ENCODE measurements around the gene COL4A1. TPM values are rescaled to one million over a fixed set of nuclear protein-coding genes. Genes with fewer than 3 reads are reported as not detected.

Gene COL4A1
- total RNA-seq, 2 experiments from 2014 or later = 0.06 to 0.12 TPM

DNA sequence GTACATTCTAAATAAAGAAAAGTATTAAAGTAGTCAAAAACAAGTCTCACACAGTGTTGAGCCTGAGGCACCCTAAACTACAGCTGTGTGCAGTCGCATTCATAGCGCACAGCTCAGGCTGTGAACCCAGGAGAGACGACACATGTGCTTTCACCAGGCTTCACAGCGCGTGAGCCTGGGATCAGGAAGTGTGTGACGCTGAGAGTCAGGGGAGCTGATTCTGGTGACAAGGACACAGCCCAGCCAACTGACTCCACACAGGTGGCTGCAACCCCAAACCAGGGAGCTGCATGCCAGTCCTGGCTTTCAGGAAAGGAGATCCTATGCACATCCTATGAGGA lies 41.6 kb downstream of the COL4A1 start:
- Mint-ChIP-seq H3K9me3 (no peaks in the 10 kb centered on the region), H3K36me3 (ENCODE audit: low read depth) (no peaks in the 10 kb centered on the region), H3K4me1 (no peaks in the 10 kb centered on the region), H3K27ac (no peak overlapping the region), H3K4me3 (no peak overlapping the region), H3K27me3 (peaks cover 14% of the 10 kb centered on the region)
- ChIA-PET CTCF (interaction anchor here (1.1 kb wide), 1 partner anchor 15 kb away, joined by 3 read pairs; no protein-coding TSS in a partner anchor), POLR2A (interaction anchor here (0.7 kb wide), 1 partner anchor 1306 kb away, joined by 4 read pairs; no protein-coding TSS in a partner anchor)
- DNase-seq = no peak

DNA sequence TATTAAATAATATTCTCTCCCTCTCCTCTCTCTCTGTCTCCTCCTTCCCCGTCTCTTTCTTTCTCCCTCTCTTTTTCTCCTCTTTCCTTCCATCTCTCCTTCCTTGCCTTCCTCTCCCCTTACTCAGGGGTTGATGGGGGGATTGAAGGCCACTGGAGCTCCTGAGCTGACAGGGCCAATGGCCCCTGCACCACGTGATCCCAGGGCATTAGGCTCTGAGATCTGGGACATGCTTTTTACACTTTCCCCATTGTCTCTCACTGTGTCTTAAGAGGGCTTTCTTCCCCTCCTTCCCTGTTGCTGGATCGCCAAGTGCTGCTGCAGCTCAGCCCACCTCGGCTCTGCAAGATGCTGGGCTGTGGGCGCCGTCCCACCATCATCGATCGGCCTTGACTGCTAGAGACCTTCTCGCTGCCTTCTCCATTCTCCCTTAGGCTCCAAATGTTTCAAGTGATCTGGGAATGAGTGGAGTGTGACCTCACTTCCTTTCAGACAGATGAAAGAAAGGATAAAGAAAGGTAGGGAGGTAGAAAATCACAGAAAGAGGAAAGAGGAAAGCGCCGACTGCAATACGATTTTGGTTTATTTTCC lies 42.2 kb downstream of the COL4A1 start:
- no peaks in the 10 kb centered on the region for H3K9me3 Mint-ChIP-seq
- peaks cover 11% of the 10 kb centered on the region for H3K27me3 Mint-ChIP-seq
- ChIA-PET POLR2A (no interaction called here), CTCF (interaction anchor here (1.1 kb wide), 1 partner anchor 14 kb away, joined by 3 read pairs; no protein-coding TSS in a partner anchor)
- no peaks in the 10 kb centered on the region for H3K36me3 Mint-ChIP-seq (ENCODE audit: low read depth)
- no peak for DNase-seq
- no peak overlapping the region for H3K4me3 Mint-ChIP-seq
- no peak overlapping the region for H3K27ac Mint-ChIP-seq
- H3K4me1 Mint-ChIP-seq = no peaks in the 10 kb centered on the region

DNA sequence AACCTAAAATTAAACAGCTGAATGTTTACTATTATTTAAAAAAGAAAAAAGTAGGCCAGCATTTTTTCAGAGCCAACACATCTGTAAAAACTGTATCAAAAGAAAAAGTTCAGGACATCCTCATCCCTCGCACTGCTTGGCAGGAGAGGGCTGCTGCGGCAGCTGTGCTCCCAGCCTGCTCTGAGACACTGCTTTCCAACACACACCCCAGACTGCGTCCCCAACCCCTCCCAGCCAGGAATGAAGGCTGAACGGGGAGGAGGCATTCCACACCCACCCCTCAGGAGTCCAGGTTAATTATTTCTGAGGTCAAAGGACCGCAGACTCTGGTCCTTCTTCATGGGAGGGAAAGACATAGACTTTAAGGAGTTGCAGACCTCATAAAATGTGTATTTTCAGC lies 43.1 kb downstream of the COL4A1 start:
- Mint-ChIP-seq H3K4me3 (no peak overlapping the region), H3K9me3 (no peaks in the 10 kb centered on the region), H3K4me1 (no peaks in the 10 kb centered on the region), H3K36me3 (ENCODE audit: low read depth) (no peaks in the 10 kb centered on the region), H3K27me3 (peaks cover 14% of the 10 kb centered on the region), H3K27ac (no peak overlapping the region)
- POLR2A ChIA-PET = no interaction called here
- no peak for DNase-seq
- CTCF ChIA-PET = interaction anchor here (1.1 kb wide), 1 partner anchor 13 kb away, joined by 3 read pairs; no protein-coding TSS in a partner anchor

DNA sequence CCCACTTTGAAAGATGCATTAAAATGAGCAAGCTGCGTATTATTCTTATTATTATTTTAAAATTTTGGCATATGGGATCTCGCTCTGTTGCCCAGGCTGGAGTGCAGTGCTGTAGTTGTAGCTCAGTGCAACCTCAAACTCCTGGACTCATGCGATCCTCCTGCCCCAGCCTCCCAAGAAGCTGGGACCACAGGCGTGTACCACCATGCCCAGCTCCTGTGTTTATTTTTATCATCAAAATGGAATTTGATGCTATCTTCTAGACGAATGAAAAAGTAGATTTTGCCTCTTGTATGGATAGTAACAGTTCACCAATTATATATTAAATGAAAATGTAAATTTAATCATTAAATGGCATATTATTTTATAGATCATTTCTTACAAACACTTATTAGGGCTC lies 43.6 kb downstream of the COL4A1 start:
- CTCF ChIA-PET = no interaction called here

DNA sequence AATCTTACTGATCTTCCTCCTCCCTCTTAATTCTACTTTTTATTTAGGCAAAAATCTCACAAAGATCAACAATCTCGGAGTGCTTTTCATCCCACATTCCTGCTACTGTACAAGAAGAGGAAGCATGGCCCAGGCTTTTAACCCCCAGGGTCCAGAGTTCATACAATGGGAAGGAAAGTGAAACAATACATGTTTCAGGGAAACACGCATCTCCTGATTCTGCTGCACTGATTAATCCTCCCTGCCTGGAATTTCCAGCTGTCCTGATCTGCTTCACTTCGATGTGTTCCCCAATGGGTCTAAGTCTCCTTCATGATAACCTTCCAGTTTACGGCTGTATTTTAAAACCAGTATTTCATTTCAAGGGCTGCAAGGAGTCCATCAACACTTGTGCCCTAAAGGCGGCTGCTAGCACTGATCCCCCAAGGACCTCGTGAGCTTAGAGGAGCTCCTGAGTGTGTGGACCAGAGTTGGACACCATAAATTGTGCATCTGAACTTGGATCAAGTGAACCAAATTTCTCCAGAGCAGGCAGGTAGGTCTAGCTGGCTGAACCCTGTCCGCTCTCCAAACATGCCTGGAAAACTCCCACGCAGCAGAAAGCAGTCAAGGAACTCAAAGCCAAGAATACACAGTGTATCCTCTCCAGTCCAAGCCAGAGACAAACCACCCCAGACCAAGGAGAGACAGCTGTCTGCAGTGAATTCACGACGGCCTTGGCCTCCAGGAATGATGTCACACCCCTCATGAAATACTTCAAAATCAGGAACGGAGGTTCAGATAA lies 44.3 kb downstream of the COL4A1 start:
- Mint-ChIP-seq H3K9me3 (no peaks in the 10 kb centered on the region), H3K4me3 (no peak overlapping the region), H3K36me3 (ENCODE audit: low read depth) (no peaks in the 10 kb centered on the region), H3K27me3 (peaks cover 14% of the 10 kb centered on the region), H3K27ac (no peak overlapping the region), H3K4me1 (no peaks in the 10 kb centered on the region)
- POLR2A ChIA-PET = no interaction called here
- DNase-seq = no peak
- CTCF ChIA-PET = no interaction called here

More for the DNA sequence above, 43.6 kb downstream of the COL4A1 start:
- Mint-ChIP-seq H3K36me3 (ENCODE audit: low read depth) (no peaks in the 10 kb centered on the region), H3K4me1 (no peaks in the 10 kb centered on the region), H3K27me3 (peaks cover 14% of the 10 kb centered on the region), H3K9me3 (no peaks in the 10 kb centered on the region), H3K4me3 (no peak overlapping the region), H3K27ac (no peak overlapping the region)
- no peak for DNase-seq
- POLR2A ChIA-PET = no interaction called here

DNA sequence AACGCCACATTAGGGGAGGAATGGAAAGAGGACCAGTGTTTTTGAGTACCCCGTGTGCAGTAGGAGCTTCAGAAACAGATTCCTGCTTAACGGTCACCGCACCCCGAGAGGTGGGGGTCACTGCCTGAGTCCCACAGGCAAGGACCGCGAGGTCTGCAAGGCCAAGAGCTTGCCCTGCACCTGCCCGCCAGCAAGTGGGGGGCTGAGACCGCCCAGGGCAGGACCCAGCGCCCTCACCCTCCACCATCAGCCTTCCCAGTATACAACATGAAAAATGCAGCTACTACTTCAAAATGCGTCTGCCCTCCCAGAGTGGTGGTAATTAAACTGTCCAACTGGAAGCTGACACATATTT lies 44.9 kb downstream of the COL4A1 start:
- H3K4me3 Mint-ChIP-seq = no peak overlapping the region
- no peak overlapping the region for H3K27ac Mint-ChIP-seq
- CTCF ChIA-PET = no interaction called here

DNA sequence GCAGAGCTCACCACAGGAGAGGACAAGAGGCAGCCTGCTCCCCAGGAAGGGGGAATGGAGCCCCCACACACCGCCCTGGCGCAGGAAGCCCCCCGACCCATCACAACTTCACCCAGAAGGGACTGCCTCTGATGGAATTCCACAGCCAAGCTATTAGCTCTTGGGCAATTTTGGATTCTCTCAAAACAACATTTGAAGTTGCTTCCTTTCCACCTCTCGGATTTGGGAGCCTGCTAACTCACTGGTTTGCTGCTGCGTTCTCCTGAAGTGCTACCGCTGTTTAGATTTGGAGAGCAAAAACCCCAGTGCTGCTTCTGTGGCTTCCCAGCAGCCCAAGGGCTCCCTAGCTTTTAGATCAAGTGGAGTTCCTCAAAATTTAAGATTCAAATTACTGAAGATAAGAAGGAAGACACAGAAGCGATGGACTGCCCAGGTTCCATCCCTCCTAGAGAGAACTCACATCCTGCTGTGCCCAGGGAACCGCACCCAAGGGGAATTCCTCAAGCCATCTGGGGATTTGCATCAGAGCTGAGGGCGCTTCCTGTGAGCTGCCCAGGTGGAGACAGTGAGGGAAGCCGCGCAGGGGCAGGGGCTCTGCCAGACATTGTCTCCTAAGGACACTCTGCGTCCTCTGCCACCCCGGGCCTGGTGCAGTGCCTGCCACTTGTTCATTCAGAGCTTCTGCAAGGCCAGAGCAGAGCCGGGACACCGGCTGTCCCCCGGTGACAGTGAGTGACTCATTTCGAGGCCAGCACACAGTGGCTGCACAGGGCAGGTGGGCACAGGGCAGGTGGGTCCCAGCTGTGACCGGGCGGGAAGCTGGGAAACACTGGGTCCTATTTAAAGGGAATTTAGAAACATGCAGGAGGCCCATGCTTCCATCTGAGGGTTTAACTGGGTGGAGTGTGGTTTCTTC lies 45.5 kb downstream of the COL4A1 start:
- Mint-ChIP-seq H3K4me1 (no peaks in the 10 kb centered on the region), H3K27ac (no peak overlapping the region), H3K36me3 (ENCODE audit: low read depth) (no peaks in the 10 kb centered on the region), H3K4me3 (no peak overlapping the region), H3K9me3 (no peaks in the 10 kb centered on the region), H3K27me3 (peaks cover 12% of the 10 kb centered on the region)
- CTCF ChIA-PET = no interaction called here
- DNase-seq = no peak
- POLR2A ChIA-PET = no interaction called here

More for the DNA sequence above, 44.9 kb downstream of the COL4A1 start:
- DNase-seq = no peak
- Mint-ChIP-seq H3K4me1 (no peaks in the 10 kb centered on the region), H3K9me3 (no peaks in the 10 kb centered on the region), H3K36me3 (ENCODE audit: low read depth) (no peaks in the 10 kb centered on the region), H3K27me3 (peaks cover 14% of the 10 kb centered on the region)
- POLR2A ChIA-PET = no interaction called here

DNA sequence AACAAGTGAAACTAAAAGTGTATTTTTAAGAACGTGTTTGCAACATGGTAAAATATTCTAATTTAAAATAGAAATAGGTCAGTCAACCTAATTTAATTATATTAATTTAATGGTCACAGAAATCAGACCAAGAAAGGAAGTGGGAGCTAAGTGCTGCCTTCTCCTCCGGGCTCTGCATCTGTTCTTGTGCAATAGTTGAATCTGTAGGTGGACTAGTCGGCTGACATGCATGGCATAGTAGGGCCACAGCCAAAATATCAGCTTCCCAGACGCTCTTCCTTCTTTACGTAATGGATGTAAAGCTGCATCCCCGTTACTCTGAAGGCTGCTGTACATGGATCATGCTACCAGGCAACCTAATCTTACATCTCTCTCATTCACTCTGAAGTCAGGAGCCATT lies 47.3 kb downstream of the COL4A1 start:
- Mint-ChIP-seq H3K9me3 (peaks cover 5% of the 10 kb centered on the region), H3K27me3 (peaks cover 6% of the 10 kb centered on the region), H3K27ac (no peak overlapping the region), H3K4me1 (no peaks in the 10 kb centered on the region), H3K4me3 (no peak overlapping the region), H3K36me3 (ENCODE audit: low read depth) (no peaks in the 10 kb centered on the region)
- ChIA-PET POLR2A (no interaction called here), CTCF (no interaction called here)
- DNase-seq = no peak

DNA sequence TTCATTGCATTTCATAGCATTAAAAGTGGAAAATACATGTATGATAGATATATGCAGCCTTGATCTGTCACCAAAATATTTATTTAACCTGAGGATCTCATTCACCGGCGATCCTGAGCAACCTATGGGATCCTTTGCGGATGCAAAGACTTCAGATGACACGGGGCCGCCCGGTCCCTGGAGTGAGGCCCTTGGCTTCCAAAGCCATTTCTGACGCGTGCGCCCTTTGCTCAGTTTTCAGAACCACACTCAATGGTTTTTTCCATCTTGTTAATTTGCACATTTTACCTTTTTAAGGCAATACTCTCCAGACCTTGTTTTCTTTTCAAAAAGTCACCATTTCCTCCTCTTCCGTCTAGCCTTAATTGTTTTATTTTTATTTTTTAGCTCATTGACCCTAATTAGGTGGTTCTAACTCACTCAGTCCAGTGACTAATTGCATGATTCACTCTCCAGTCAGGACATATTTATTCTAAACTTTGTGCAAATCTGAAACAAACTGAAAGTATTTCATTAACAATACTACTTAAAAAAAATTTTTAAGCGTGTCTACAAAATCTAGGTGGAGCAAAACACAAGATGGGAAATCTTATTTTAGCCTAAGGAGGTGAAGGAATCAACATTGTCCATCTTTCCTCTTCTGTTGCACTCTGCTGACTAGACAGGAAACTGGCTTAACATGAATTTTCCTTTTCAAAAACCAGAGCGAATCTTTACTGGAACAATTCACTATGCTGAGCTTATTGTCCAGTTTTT lies 47.9 kb downstream of the COL4A1 start:
- peaks cover 7% of the 10 kb centered on the region for H3K9me3 Mint-ChIP-seq
- CTCF ChIA-PET = no interaction called here
- no peak overlapping the region for H3K27ac Mint-ChIP-seq
- peaks cover 5% of the 10 kb centered on the region for H3K27me3 Mint-ChIP-seq
- no peak overlapping the region for H3K4me3 Mint-ChIP-seq
- no peaks in the 10 kb centered on the region for H3K4me1 Mint-ChIP-seq
- no peaks in the 10 kb centered on the region for H3K36me3 Mint-ChIP-seq (ENCODE audit: low read depth)
- POLR2A ChIA-PET = no interaction called here
- DNase-seq = no peak

DNA sequence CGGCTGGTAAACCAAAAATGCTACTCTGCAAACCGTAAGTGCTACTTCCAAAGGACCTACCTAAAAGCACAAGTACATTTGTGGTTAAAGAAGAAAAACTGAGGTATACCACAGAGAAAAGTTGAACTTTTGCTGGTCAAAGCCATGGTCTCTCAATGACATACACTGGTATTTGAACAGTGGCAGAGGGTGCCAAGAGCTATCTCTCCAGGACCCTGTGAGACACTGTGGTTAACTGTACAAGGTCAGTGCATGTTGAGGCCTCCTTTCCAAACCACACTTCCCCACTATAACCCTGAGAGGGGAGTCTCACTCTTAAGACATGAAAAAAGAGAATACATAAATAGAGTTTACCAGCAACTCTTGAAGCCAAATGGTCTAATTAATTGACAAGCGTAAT lies 49.5 kb downstream of the COL4A1 start:
- Mint-ChIP-seq H3K27ac (no peak overlapping the region), H3K4me1 (no peaks in the 10 kb centered on the region)

DNA sequence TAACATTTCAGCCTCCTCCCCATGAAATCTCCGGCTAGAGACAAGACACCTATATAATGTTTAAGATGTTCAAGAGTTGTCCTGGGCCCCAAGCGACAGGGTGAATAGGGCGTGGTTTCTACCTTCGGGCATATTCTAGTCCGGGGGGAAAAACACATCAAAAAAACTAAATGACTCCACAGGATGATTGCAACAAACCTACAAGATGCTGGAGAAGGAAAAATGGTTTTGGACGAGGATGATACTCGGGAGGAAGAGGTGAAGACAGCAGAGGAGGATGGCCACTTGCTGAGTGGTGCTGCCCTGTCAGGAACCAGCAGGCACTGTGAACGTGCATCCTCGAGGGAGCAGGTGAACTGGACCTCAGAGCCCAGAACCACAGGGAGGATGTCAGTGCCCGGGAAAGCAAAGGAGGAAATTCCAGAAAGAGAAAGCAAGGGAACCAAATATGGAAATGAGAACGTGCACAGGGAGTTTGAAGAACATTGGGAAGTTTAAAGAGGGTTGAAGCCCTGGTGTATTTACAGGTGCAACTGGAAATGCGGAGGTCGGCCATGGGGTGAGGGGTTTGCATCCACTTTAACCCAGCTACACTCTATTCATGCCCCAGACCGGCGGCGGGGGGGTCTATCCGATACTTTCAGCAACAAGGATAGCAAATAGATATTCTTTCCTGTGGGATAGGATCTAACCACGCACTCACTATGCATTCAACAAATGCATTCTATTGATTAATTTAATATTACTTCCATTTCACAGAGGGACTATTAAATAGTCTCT lies 50.6 kb downstream of the COL4A1 start:
- Mint-ChIP-seq H3K4me1 (no peaks in the 10 kb centered on the region), H3K36me3 (ENCODE audit: low read depth) (no peaks in the 10 kb centered on the region), H3K9me3 (peaks cover 7% of the 10 kb centered on the region), H3K27me3 (peaks cover 5% of the 10 kb centered on the region), H3K4me3 (no peak overlapping the region), H3K27ac (no peak overlapping the region)
- POLR2A ChIA-PET = no interaction called here
- CTCF ChIA-PET = no interaction called here
- no peak for DNase-seq

More for the DNA sequence above, 49.5 kb downstream of the COL4A1 start:
- H3K36me3 Mint-ChIP-seq (ENCODE audit: low read depth) = no peaks in the 10 kb centered on the region
- ChIA-PET CTCF (no interaction called here), POLR2A (no interaction called here)
- no peak overlapping the region for H3K4me3 Mint-ChIP-seq
- no peak for DNase-seq
- H3K27me3 Mint-ChIP-seq = peaks cover 5% of the 10 kb centered on the region
- peaks cover 7% of the 10 kb centered on the region for H3K9me3 Mint-ChIP-seq
